Measurements from ENCODE around the gene ROCK2.

DNA sequence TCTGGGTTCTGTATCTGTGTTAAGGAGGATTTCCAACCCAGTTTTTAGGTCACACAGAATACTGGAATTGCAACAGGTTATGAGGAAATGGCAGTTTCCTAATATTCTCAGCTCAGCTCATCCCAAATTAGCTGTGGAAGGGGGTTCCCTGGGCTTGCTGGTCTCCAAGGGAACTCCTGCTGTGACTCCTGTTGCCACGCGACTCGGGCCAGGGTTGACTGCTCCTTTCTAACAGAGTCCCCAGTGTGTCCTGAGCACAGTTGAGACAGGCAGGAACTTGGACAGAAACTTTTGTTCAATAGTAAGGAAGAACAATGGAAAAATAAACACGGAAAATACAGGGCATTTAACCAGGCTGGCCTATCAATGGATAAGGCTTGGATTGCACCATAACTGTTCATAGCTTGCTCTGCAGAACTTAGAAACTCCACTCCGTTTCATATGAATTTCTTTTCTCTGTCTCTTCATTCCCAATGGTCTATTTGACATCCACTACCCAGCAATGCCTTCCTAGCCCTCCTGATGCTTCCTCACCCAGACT, 3.8 kb upstream of the ROCK2 start:
- TF ChIP-seq, protein P1, sequence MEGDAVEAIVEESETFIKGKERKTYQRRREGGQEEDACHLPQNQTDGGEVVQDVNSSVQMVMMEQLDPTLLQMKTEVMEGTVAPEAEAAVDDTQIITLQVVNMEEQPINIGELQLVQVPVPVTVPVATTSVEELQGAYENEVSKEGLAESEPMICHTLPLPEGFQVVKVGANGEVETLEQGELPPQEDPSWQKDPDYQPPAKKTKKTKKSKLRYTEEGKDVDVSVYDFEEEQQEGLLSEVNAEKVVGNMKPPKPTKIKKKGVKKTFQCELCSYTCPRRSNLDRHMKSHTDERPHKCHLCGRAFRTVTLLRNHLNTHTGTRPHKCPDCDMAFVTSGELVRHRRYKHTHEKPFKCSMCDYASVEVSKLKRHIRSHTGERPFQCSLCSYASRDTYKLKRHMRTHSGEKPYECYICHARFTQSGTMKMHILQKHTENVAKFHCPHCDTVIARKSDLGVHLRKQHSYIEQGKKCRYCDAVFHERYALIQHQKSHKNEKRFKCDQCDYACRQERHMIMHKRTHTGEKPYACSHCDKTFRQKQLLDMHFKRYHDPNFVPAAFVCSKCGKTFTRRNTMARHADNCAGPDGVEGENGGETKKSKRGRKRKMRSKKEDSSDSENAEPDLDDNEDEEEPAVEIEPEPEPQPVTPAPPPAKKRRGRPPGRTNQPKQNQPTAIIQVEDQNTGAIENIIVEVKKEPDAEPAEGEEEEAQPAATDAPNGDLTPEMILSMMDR (IDR thresholded peaks at IDR 0.05): no peak
- no peak for TF ChIP-seq EZH2phosphoT487 (IDR thresholded peaks at IDR 0.05)

Data from neural progenitor cell (in vitro differentiated cells).